HG03354 (cell line): ENCODE results near the gene CLEC16A.
A peak's percentile ranks its signal among the peaks of the same experiment; 100 is the strongest.

ENCODE experiments used
- ATAC-seq: cut with Tn5 transposase; IDR thresholded peaks from one replicate; pipeline ENCODE4 v1.9.1; 2021; ENCODE audit warnings: mild to moderate bottlenecking; ENCODE audit not compliant: unreplicated experiment, poor library complexity, severe bottlenecking

CLEC16A gene

DNA sequence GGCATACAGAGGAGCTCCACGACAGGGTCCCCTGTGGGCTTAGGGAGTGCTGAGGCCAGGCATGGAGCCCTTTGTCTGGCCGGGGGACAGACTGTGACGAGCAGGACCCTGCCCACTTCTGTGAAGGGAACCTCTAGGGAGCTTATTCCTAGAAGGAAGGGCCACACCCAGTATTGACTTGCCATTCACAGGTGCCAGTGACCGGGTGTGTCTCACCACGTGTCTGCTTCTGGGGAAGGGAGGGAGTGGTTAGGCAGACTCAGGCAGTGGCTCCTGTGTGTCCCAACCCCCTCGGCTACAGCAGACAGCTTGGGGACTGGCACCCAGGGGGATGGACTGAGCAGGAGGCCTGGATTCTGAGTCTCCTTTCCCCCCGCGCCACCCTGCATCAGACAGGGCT lies 254.5 kb downstream of the CLEC16A start:
- no peak for ATAC-seq

DNA sequence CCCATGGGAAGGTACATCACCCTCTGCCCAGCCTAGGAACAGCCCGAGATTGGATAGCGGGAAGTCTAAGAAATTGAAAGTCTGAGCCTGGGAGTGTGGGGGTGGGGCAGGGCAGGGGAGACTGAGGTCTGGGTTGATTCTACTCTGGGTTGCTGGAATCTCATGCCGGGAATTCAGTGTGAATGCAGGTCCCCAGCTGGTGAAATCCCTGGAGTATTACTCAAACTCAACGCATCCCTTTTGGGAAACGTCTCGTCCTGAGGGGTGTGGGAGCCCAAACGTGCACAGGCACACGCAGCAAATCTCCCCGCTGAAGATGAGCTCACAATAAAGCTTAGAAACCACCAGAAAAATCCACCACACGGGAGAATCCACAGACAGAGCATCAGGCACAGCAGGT lies 256.2 kb downstream of the CLEC16A start:
- ATAC-seq, result no peak

DNA sequence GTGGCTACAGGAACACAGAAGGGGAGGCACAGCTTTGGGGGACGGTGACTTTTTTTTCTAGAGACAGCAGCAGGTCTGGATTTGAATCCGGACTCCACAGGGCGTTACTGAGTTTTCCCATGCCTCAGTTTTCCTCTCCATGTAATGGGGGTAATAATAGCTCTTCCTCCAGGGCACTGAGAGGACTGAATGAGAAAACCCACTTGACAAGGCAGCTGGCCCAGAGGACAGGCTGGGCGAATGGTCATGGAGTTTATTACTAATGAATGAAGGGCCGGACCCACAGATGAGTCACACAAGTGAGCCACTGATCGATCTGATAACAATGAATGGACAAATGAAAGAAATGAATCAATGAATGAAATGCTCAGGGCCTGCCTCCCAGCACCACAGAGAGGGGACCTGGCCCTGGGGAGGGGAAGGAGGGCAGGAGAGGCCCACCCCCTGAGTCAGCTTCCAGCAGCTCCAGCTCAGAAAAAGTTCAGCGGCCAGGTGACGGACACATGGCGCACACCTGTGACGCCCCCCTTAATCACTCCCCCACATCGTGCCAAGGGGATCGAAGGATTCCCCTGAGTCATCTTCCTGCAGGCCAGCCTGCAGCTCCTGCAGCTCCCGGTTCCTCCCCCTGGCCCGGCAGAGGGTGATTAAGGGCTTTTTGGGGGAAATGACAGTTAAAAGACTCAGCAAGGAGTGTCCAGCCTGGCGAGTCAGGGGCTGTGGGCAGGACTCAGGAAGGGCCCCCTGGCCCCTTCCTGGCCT lies 257.3 kb downstream of the CLEC16A start:
- no peak for ATAC-seq

DNA sequence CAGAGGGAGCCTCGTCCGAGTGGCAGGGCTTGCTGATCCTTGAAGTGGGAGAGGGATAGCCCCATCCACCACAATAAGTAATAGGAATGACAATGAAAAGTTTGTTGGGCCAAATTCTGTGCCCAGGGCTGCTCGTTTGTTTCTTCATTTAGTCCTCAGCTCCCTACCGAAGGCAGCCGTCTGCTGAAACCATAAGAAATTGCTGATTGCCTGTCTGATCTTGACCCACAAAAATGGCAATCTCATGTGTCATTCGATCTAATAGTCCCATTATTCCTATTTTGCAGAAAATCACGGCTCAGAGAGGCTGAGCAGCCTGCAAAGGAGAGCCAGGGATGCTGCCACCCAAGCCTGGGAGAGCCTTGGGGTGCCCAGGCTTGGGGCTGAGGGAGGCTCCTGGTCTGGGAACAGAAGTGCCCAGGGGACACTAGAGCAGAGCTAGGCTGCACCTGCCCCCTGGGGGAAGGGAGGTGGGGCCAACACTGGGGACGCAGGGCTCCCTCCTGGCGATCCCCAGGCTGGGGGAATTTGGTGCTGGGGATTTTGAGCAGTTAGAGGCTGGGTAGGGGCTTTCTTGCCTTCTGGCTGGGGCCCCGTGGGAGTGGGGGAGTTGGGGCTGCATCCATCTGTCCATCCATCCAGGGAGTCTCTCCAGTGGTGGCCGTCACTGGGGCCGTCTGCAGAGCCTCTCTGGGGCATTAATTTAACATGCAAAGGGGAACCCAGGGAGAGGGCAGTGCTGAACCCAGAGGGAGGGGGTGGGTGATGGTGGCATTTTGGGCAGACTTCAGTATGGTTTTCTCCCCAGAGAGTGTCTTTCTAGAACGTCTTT lies 258.1 kb downstream of the CLEC16A start:
- no peak for ATAC-seq

DNA sequence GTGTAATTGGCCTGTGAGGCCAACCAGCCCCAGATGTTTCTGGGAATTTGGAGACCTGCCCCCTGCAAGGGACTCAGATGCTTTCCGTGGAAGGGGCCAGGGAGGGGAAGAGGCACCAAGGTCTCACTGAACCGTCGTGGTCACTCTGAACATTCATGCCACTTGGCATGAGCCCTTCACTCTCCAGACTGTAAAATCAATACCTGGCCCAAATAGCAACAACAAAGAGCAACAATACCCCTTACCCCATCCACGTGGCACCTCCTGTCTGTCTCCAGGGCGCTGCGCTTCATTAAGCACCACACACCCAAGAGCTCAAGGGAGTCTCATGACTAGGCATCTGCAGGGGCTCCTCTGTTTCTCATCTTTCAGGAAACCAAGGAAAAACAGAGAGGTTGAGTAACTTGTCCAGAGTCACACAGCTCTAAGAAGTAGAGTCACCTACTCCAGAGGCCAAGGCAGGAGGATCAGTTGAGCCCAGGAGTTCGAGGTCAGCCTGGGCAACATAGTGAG lies 258.8 kb downstream of the CLEC16A start:
- no peak for ATAC-seq

DNA sequence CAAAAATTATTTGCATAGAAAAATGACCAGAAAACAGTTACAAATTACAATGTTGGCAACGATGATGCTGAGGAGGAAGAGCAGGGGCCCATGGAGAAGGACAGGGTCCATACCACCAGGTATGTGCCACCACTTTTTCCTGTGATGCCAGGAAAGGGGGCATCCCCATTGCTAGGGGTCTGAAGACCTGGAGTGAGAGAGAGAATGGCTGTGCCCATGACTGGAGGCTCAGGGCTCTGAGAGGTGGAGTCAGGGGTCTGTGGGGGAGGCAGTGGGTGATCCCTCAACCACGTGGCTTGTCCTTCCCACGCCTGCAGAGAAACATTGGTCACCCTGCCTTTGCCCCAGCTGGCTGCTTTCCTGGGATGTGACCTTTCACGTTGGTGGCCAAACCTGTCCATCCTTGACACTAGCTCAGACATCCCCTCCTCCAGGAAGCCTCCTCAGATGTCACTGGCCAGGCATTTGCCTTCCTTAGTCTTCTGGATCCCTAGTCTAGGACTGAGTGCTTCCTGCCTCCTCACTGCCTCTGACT lies 260.2 kb downstream of the CLEC16A start:
- ATAC-seq, result no peak

DNA sequence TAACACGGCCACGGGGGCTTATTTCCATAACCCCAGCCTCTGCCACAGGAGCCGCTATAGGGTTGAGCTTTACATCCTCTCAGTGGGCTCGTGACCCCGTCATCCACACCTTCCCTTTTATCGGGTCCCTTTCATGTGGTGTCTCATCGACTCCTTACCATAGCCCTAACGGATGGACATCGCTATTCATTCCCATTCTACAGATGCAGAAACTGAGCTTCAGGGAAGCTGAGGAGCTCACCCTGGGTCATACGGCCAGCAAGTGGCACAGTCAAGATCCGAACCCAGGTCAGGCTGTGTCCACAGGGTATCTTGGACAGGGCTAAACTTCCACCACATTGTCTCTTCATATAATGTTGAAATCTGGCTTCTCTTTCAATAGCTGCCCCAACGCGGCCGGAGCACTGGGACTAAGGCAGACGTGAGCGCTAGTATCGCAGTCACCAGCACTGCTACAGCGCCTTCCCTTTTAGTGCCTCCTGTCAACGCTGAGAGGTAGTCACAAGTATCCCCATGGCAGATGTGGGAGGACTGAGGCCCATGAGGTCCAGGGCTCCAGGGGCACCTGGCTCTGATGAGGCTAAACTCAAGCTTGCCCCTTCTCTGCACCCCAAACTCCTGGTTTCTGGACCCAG lies 260.8 kb downstream of the CLEC16A start:
- no peak for ATAC-seq

DNA sequence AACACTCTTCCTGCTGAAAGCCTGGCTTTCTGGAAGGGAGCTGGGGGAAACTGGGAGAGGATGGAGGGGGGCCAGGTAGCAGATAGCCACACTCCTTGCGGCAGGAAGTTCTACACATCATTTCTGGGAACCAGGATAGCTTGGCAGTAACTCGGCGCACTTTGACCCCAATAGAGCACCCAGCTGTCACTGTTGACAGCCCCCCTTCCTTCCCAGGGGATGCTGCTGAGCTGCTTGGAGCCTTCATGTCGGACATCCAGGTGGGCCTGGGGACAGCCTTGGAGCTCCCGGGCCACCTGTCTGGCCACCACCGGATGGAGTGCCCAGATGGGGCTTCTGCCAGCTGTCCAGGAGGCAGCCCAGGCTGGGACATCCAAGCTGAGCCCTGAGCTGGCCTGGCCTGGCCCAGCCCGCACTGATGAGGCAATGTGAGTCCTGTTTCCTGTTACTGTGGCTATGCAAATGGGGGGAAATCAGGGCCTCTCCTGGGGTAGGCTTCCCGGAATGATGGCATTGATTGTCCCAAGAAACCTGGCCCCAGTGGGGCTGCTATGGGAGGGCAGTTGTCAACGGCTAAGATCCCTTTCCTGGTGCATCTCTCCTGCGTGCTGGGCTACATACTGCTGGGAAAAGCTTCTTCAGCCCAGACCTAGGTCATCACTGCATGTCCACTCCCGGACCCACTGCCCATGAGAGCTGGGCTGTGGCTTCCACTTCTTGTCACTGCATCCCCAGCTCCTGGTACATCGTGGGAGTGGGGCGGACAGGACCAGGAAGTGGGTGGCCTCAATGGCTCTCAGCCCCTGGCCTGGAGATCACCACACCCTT lies 261.6 kb downstream of the CLEC16A start:
- peak; percentile 30 for ATAC-seq

DNA sequence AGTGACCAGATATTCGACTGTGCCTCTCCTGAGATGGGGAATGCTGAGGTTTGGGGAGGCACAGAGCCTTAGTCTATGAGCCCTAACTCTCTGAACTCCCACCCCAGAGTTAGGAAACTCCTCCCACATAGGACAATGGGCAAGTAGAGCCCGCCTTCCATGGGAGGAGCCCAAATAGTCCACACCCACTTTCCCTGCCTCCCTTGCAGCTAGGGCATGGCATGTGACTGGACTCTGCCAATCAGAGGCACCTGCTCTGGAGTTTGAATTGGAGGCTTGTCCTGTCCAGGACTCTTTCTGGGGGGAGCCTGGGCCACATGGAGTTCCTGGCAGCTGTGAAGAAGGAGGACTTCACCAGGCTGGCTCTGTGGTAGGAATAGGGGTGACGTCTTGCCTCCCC lies 263.3 kb downstream of the CLEC16A start:
- ATAC-seq, result no peak

DNA sequence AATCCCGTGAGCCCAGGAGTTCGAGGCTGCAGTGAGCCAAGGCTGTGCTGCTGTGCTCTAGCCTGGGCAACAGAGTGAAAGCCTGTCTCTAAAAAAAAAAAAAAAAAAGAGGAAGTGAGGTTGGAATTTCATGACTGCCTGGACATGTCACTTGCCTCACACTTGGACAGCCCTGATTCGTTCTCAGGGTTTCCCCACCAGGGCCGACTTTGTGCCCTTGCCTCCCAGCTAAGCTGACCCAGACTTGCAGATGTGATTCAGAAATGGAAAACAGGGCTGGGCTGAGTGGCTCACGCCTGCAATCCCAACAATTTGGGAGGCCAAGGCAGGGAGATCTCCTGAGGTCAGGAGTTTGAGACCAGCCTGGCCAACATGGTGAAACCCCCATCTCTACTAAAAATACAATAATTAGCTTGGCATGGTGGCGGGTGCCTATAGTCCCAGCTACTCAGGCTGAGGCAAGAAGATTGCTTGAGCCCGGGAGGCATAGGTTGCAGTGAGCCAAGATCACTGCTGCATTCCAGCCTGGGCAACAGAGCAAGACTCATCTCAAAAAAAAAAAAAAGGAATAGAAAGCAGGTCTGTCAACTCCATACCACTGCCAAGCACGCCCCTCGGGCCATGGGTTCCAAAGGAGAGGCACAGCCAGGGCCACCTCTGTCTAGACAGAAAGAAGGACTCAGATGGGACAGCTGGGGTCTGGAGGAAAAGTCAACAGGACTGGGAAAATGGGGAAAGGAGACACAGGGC lies 264.7 kb downstream of the CLEC16A start:
- ATAC-seq, result no peak

DNA sequence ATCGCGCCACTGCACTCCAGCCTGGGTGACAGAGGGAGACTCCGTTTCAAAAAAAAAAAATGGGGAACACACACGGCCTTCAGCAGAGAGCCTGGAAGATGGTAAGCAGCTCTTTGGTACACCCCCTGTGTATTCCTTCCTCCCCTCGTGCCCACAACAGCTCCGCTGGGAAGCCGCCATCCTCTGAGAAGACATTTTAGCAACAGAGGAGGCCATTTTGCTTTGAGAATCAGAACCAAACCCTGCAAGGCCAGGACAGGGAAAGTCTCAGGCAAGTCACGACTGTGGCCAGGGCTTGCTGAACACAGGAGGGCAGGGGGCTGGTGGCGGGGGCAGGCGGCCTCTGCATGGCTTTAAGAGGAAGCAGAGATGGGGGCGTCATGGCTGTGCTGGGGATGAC lies 265.9 kb downstream of the CLEC16A start:
- no peak for ATAC-seq

DNA sequence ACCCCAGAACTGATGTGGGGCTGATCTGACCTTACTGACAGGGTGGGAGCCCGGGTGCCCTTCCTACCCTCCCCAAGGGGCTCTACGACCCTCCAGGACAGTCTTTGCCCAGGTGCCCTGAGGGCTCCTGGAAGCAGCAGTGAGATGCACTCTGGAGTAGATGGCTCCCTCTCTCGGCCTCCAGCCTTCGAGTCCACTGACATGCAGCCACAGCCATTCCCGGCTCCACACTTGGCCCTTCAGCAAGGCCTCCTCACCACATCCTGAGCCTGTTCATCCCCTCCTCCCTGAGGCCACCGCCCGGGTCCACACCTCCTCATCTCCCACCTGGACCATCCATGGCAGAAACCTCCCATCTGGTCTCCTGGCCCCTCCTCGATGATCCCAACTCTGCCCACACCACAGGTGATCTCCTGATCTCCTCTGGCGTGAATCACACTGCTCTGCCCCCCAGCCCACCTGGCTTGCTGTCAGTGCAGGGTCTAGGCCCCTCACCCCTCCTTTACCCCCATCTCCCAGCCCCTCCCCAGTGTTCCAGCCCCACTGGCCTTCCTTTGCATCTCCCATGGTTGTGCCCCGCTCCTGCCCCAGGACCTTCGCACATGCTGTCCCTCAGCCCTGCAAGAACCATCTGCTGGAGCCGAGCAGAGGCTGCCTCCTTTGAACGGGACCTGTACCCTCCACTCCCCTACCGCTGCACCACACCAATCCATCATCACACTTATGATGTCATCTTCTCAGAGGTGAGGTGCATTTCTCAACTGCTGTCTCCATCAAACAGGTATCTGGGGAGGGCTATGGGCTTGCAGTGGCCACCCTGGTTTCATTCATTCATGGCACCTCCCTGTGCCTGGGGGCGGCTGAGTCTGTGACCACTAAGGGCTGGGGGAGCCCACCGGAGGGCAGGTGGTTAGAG lies 267.0 kb downstream of the CLEC16A start:
- ATAC-seq, result no peak

DNA sequence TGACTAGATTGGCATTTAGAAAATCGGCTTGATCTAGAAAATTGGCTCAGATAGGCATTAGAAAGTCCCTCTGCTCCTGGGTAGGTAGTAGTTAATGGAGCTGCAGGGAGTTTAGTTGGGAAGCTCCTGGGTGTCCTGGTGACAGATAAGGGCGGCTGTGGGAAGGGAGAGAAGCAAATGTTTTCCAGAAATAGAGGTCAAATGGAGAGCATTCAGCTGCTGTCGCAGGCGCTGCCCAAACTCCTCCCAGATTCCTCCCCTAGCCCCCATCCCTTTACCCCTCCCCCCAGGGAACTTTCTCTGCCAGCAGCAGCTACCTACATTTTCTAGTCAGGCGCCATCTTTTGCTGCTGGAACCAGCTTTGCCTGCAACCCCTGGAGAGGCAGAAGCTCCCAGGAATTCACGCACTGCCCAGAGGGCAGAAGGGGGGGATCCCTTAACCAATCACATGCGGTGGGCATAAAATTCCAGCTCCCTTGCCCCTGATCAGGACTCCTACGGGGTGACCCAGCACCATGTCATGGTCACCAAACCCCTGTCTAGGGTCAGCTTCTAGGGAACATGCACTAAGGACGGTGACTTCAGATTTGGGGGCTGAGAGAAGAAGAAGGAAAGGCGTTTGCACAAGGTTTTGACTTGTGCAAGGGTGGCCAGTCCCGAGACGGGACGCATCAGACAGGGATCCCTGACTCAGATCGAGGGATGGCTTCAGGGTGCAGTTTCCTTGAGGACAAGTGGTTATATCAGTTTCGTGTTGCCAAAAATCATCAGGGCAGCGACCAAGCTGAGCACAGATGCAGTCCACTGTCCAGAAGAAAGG lies 267.8 kb downstream of the CLEC16A start:
- ATAC-seq, result no peak

DNA sequence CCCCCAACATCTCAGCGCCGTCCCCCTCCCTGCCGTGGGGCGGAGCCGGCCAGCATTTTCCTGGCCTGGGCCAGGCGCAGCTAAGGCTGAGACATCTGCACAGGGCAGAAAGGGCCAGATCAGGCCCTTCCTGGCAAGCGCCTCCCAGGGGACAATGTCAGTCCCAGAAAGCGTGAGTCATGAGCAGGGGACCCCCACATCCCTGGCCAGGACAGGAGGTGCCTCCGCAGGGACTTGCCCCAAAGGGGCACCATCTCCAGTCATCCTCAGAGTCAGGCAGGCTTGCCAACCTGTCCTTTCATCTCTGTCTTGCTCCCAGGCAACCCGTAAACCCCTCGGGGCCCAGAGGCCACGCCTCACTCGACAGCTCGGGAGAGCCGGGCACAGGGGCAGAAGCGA lies 268.4 kb downstream of the CLEC16A start:
- no peak for ATAC-seq

DNA sequence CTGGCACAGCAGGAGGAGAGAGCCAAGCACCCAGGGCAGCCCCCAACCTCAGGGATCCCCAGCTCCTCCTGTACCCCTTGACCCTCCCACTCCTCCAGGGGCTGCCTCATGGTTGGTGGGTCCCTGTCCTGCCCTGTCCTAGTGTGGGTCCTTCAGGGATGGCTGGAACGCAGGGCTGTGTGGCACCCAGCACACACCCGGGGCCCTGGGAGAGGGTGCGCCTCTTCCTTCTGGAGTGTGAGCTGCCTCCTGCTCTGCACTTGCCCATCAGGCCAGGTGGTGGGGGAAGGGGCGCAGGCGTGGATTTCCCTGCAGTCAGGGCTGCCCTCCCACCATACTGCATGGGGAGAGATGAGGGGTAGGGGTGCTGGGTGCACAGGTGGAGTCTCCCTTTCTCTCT lies 269.0 kb downstream of the CLEC16A start:
- no peak for ATAC-seq

DNA sequence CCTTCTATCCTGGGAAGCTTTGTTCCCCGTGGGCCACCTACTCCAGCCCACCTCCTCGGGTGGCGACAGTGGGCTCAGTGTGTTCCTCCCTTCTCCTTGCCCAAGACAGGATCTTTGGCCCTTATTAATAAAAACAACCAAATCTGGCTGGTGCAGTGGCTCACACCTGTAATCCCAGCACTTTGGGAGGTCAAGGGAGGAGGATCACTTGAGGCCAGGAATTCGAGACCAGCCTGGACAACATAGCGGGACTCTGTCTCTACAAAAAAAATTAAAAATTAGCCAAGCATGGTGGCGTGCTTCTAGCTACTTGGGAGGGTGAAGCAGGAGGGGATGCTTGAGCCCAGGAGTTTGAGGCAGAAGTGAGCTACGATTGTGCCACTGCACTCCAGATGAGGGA lies 269.4 kb downstream of the CLEC16A start:
- ATAC-seq, result no peak

DNA sequence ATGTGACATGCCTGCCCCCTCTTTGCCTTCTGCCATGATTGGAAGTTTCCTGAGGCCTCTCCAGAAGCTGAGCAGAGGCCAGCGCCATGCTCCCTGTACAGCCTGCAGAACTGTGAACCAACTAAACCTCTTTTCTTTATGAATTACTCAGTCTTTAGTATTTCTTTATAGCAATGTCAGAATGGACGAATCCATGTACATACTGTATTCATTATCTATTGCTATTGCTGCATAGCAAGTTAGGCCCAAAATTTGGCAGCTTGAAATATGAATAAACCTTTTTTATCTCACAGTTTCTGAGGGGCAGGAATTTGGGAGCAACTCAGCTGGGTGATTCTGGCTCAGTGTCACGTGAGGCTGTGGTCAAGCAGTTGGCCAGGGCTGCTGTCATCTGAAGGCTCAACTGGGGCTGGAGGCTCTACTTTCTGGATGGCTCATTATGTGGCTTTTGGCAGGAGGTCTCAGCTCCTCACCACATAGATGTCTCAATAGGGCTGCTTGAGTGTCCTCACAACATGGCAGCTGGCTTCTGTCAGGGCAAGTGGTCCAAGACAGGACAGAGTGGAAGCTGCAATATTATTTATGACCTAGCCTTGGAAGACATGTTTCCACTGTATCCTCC lies 271.7 kb downstream of the CLEC16A start:
- ATAC-seq, result no peak
